Memory B cell (primary cell): ENCODE results near the gene BRF1.

Experiments used
- ATAC-seq: fragments of 150-1000 bp; cut with Tn5 transposase; 2 replicates; pipeline ENCODE4 v1.10.0; 2021; ENCODE audit warnings: low read depth, mild to moderate bottlenecking, moderate library complexity
- DNase-seq, 2 donors: peaks; one replicate each; pipeline ENCODE4 v3.0.0; 2022; ENCODE audit warnings: low spot score in 2 of 2
- H3K27ac Mint-ChIP-seq: one replicate; pipeline ENCODE4 v1.8.0; 2022; ENCODE audit warnings: mild to moderate bottlenecking, moderate library complexity, mixed read lengths
- H3K27me3 Mint-ChIP-seq: one replicate; pipeline ENCODE4 v1.8.0; 2022; ENCODE audit warnings: mixed read lengths
- H3K36me3 Mint-ChIP-seq: one replicate; pipeline ENCODE4 v1.8.0; 2022; ENCODE audit warnings: mild to moderate bottlenecking, mixed read lengths
- H3K4me1 Mint-ChIP-seq: one replicate; pipeline ENCODE4 v1.8.0; 2022; ENCODE audit warnings: mixed read lengths
- H3K4me3 Mint-ChIP-seq: one replicate; pipeline ENCODE4 v1.8.0; 2022; ENCODE audit warnings: mild to moderate bottlenecking, moderate library complexity, mixed read lengths
- H3K9me3 Mint-ChIP-seq: one replicate; pipeline ENCODE4 v1.8.0; 2022; ENCODE audit warnings: mixed read lengths

The BRF1 gene

GRCh38 chr14:105261781-105262180 lies 39.0 kb downstream of the BRF1 start:
- ATAC-seq, result no peak
- no peaks in the 10 kb centered on the region for H3K9me3 Mint-ChIP-seq
- H3K4me3 Mint-ChIP-seq, result no peak overlapping the region
- no peak overlapping the region for H3K27ac Mint-ChIP-seq
- H3K36me3 Mint-ChIP-seq, result peaks cover 15% of the 10 kb centered on the region
- no peaks in the 10 kb centered on the region for H3K4me1 Mint-ChIP-seq
- no peaks in the 10 kb centered on the region for H3K27me3 Mint-ChIP-seq
- no peak for DNase-seq

- H3K27me3 Mint-ChIP-seq, result no peaks in the 10 kb centered on the region
- H3K27ac Mint-ChIP-seq, result no peak overlapping the region
- DNase-seq (no peak), ATAC-seq (no peak)
- H3K4me1 Mint-ChIP-seq, result no peaks in the 10 kb centered on the region
- H3K9me3 Mint-ChIP-seq, result no peaks in the 10 kb centered on the region
- H3K36me3 Mint-ChIP-seq, result peaks cover 11% of the 10 kb centered on the region
- no peak overlapping the region for H3K4me3 Mint-ChIP-seq
Measured at GRCh38 chr14:105260959-105261358, 39.8 kb downstream of the BRF1 start.

- no peaks in the 10 kb centered on the region for H3K9me3 Mint-ChIP-seq
- DNase-seq, result no peak
- no peaks in the 10 kb centered on the region for H3K27me3 Mint-ChIP-seq
- no peaks in the 10 kb centered on the region for H3K4me1 Mint-ChIP-seq
- H3K4me3 Mint-ChIP-seq, result no peak overlapping the region
- H3K27ac Mint-ChIP-seq, result no peak overlapping the region
- H3K36me3 Mint-ChIP-seq, result peaks cover 5% of the 10 kb centered on the region
- no peak for ATAC-seq
Measured at GRCh38 chr14:105258846-105259245, 42.0 kb downstream of the BRF1 start.

GRCh38 chr14:105257464-105257863 lies 43.3 kb downstream of the BRF1 start:
- Mint-ChIP-seq H3K4me3 (no peak overlapping the region), H3K27me3 (no peaks in the 10 kb centered on the region), H3K36me3 (peaks cover 2% of the 10 kb centered on the region), H3K9me3 (no peaks in the 10 kb centered on the region), H3K4me1 (no peaks in the 10 kb centered on the region), H3K27ac (no peak overlapping the region)
- ATAC-seq (no peak), DNase-seq (no peak)

- Mint-ChIP-seq H3K27me3 (no peaks in the 10 kb centered on the region), H3K9me3 (no peaks in the 10 kb centered on the region), H3K27ac (no peak overlapping the region), H3K36me3 (peaks cover 2% of the 10 kb centered on the region), H3K4me1 (no peaks in the 10 kb centered on the region), H3K4me3 (no peak overlapping the region)
- DNase-seq, result no peak
- no peak for ATAC-seq
Measured at GRCh38 chr14:105256292-105256960, 44.4 kb downstream of the BRF1 start.

GRCh38 chr14:105255021-105255507 lies 45.7 kb downstream of the BRF1 start:
- no peak for DNase-seq
- H3K36me3 Mint-ChIP-seq, result peaks cover under 1% of the 10 kb centered on the region

GRCh38 chr14:105253329-105253682 lies 47.5 kb downstream of the BRF1 start:
- Mint-ChIP-seq H3K27me3 (no peaks in the 10 kb centered on the region), H3K36me3 (no peaks in the 10 kb centered on the region)

More at GRCh38 chr14:105255021-105255507, 45.7 kb downstream of the BRF1 start:
- no peak for ATAC-seq
- no peak overlapping the region for H3K27ac Mint-ChIP-seq
- no peaks in the 10 kb centered on the region for H3K4me1 Mint-ChIP-seq
- H3K4me3 Mint-ChIP-seq, result no peak overlapping the region
- no peaks in the 10 kb centered on the region for H3K9me3 Mint-ChIP-seq
- no peaks in the 10 kb centered on the region for H3K27me3 Mint-ChIP-seq

GRCh38 chr14:105252552-105253328 lies 48.1 kb downstream of the BRF1 start:
- Mint-ChIP-seq H3K4me3 (no peak overlapping the region), H3K27ac (no peak overlapping the region), H3K9me3 (no peaks in the 10 kb centered on the region), H3K36me3 (no peaks in the 10 kb centered on the region), H3K4me1 (no peaks in the 10 kb centered on the region), H3K27me3 (no peaks in the 10 kb centered on the region)
- no peak for ATAC-seq
- no peak for DNase-seq

More at GRCh38 chr14:105253329-105253682, 47.5 kb downstream of the BRF1 start:
- DNase-seq, result no peak
- no peak for ATAC-seq
- no peak overlapping the region for H3K27ac Mint-ChIP-seq
- H3K9me3 Mint-ChIP-seq, result no peaks in the 10 kb centered on the region
- no peaks in the 10 kb centered on the region for H3K4me1 Mint-ChIP-seq
- no peak overlapping the region for H3K4me3 Mint-ChIP-seq

GRCh38 chr14:105251920-105252319 lies 48.9 kb downstream of the BRF1 start:
- ATAC-seq, result no peak
- no peaks in the 10 kb centered on the region for H3K9me3 Mint-ChIP-seq
- H3K36me3 Mint-ChIP-seq, result no peaks in the 10 kb centered on the region
- H3K27ac Mint-ChIP-seq, result no peak overlapping the region
- H3K4me1 Mint-ChIP-seq, result peaks cover 3% of the 10 kb centered on the region
- H3K4me3 Mint-ChIP-seq, result no peak overlapping the region
- H3K27me3 Mint-ChIP-seq, result no peaks in the 10 kb centered on the region
- no peak for DNase-seq

GRCh38 chr14:105250986-105251385 lies 49.8 kb downstream of the BRF1 start:
- Mint-ChIP-seq H3K4me3 (no peak overlapping the region), H3K36me3 (no peaks in the 10 kb centered on the region), H3K27me3 (no peaks in the 10 kb centered on the region), H3K4me1 (peaks cover 3% of the 10 kb centered on the region), H3K9me3 (no peaks in the 10 kb centered on the region), H3K27ac (no peak overlapping the region)
- DNase-seq (no peak), ATAC-seq (no peak)

GRCh38 chr14:105250008-105250366 lies 50.8 kb downstream of the BRF1 start:
- Mint-ChIP-seq H3K4me1 (peaks cover 9% of the 10 kb centered on the region), H3K27ac (peak overlapping the region; percentile 41), H3K9me3 (no peaks in the 10 kb centered on the region), H3K27me3 (no peaks in the 10 kb centered on the region), H3K36me3 (no peaks in the 10 kb centered on the region), H3K4me3 (peak overlapping the region; percentile 57)
- DNase-seq (no peak), ATAC-seq (no peak)

GRCh38 chr14:105249182-105250007 lies 51.4 kb downstream of the BRF1 start:
- Mint-ChIP-seq H3K4me1 (peaks cover 10% of the 10 kb centered on the region), H3K4me3 (peak overlapping the region; percentile 68), H3K9me3 (no peaks in the 10 kb centered on the region), H3K27ac (peak overlapping the region; percentile 41), H3K27me3 (no peaks in the 10 kb centered on the region), H3K36me3 (no peaks in the 10 kb centered on the region)
- ATAC-seq (no peak), DNase-seq (no peak)

- DNase-seq (peak; percentile 83 to 89), ATAC-seq (peak; percentile 94)
- H3K27me3 Mint-ChIP-seq, result no peaks in the 10 kb centered on the region
- H3K4me3 Mint-ChIP-seq, result peak within 1 kb of the TSS; percentile 83
- H3K36me3 Mint-ChIP-seq, result no peaks in the 10 kb centered on the region
- peaks cover 12% of the 10 kb centered on the region for H3K4me1 Mint-ChIP-seq
- H3K9me3 Mint-ChIP-seq, result no peaks in the 10 kb centered on the region
- H3K27ac Mint-ChIP-seq, result no peak within 1 kb of the TSS
Measured at GRCh38 chr14:105248368-105249181, 52.2 kb downstream of the BRF1 start, which contains the start of gene BTBD6. Gene BTBD6, plus strand, starts transcription at chr14:105248533. Its CDS starts 179 bp downstream, at chr14:105248712.
